GM19395 (cell line): Measurements from ENCODE around the gene ERBB4.

Experiments used
- ATAC-seq: cut with Tn5 transposase; IDR thresholded peaks from one replicate; pipeline ENCODE4 v1.9.1; 2021; ENCODE audit warnings: mild to moderate bottlenecking, moderate library complexity; ENCODE audit not compliant: unreplicated experiment

The ERBB4 gene

DNA sequence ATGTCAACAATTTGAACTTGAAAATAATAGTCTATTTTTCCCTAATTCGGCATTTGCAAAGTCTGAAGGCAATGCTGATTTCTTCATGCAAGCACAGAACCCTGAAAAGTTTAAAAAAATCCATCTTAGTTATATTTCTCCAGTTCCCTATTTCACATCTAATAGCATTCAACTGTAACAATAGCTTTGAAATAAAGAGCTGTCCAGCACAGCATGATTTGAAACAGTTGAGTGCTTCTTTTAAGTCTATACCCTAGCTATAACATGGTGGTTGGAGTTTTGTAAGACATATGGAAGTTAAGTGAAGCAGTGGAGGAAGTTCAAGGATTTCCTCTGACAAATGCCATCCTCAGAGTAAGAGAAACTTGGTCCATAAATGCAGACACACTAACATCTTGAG is 691.9 kb downstream of the ERBB4 start:
- ATAC-seq, result no peak

DNA sequence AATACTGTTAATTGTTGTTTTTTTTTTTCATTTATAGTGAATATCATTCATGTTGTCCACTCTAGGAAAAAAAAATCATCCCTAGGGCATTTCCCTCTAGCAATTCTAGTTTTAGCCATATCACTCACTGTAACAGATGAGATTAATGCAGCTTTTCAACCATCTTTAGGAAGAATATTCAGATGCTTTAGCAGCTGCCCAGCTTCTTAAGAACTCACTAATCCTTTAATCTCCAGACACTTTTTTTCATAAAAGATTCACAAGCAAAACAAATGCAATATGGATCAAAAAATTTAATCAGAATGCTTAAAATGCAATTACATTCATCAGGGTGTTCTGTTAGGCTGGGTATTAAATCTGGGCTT is 692.6 kb downstream of the ERBB4 start:
- ATAC-seq, result no peak

DNA sequence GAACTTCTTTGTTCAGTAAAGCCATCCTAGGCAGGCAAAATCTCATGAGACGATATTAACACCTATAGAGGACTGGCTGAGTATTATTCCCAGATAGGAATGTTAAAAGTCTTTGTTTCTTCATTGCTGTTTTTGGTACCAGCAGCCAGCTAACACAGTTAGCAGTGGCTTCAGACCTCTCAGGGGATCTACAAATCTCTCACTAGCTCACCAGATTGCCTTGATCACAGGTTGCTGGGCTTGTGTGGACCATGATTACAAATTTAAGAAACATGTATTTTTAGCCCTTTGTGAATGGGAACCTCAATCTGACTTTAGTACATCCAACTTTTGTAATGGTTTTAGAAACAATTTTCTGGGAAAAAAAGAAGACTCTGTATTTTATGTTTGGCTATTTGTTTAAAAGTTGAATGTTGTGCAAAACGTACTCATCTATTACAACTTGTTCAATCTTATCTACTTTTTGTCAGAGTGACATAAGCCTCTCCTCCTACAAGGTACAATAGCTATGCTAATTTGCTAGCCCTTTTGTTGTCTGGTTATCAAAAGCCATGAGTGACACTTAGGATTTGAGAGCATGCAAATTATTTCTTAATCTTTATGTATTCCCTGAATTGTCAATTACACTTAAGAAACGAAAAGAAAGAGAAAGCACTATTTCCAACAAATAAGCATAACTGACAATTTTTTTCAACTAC is 693.1 kb downstream of the ERBB4 start:
- ATAC-seq, result no peak

DNA sequence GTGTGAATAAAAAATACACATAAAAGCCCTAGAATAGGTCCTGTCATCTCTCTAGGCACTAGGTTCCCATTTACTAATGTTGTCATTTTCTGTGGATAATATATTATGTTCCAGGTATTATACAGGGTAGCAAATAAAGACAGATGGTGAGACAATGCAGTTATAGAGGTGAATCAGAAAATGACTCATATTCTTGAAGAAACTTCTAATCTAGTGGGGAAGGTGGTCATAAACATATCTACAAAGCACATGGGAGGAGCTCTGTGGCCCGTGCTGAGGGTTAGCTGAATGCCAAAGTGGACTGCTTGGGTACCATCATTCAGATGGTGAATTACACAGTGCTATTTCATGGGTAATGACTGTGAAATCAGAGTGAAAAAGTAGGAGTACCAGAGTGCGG is 700.9 kb downstream of the ERBB4 start:
- ATAC-seq, result no peak

DNA sequence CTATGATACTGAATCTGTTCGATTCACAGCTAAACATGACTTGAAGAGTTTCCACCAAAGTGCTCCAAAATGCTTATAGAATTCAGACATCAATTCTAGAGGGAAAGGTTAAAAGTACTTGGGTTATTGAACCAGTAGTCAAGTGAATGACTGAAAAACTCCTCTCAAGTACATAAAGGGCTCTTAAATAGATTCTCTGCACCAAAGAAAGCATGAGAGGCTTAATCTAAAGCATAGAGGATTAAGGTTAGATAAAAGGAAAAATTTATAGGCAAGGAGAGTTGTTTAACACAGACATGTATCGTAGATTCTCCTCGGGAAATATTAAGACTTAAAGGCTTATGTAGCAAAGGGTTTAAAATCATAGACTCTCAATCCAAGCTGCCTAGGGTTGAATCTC is 701.4 kb downstream of the ERBB4 start:
- ATAC-seq, result no peak

DNA sequence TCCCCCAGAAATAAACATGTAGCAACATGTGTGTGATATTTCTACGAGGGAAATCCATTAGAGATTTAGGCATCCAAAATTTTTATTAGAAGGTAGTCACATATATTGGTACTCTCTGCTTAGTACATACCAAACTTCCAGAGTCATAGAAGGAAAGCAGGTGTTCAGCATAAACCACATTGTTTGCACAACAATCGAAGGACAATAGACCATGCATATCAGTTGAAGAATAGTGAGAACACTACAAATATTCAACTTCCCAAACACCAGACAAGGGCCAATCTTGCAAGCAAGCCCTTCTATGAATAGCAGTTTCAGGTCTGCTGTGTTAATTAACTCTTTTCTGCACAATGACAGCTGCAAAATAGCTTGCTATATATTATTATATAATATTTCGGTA is 702.2 kb downstream of the ERBB4 start:
- no peak for ATAC-seq

DNA sequence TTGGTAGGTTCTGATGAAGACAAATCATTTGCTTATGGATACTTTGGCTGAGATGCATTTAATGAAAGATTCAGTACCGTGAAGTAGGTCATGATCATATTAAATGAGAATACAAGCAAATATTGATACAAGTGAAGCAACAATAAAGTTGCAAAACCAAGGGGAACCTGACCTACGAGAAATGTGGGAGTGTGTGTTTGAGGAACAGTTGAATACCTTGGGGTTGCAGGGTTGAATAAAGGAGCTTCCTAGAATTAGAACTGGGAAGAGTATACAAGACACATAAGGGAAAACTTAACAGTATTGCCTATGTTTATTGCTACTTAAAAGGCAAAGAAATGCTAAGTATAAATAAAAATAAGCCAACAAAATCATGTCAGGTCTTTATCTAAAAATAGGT is 702.9 kb downstream of the ERBB4 start:
- ATAC-seq, result no peak

DNA sequence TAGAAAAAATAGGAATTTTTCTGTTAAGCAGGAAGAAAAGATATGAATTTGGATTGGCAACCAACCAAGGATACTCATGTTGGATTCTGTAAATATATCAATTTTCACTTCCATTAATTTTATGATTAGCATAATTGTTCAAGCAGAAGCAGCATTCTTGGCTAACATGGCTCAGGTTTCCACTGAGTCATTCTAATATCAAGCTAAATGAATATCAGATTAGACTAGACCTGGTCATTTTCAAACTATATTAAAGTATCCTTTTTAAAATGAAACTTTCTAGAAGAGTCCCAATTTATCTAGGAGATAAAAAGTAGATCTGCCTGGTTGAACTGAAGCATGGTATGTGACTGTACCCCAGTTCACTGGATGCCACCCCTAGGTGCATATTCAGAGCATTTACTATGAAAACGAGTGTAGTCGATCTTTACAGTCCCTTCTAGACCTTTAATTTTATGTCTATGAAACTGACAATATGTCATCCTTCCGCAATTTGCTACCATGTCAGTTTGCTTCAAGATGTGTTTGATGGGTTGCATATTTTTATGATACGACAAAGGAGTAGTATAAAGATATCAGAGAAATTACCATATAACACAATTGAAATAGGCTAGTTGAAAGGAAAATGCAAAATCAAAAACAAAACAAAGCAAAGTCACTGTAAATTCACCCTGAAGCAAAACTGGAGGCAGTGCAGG is 704.9 kb downstream of the ERBB4 start:
- ATAC-seq, result no peak

DNA sequence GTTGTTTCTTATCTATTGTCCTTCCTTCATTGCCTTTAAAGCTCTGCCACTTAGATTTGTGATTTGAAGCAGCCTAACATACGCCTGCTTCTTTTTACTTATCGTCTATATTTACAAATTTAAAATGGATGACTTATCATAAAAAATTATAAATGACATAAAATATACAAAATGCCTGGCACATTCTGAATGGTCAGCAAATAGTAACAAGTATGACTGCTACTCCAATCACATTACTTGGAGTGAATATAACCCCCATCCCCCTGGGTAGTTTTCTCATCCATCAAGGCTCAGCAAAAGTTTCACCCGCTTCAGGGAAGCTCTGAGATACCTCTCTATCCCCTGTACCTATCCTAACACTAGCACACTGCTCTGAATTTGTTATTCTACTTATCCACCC is 708.9 kb downstream of the ERBB4 start:
- no peak for ATAC-seq

DNA sequence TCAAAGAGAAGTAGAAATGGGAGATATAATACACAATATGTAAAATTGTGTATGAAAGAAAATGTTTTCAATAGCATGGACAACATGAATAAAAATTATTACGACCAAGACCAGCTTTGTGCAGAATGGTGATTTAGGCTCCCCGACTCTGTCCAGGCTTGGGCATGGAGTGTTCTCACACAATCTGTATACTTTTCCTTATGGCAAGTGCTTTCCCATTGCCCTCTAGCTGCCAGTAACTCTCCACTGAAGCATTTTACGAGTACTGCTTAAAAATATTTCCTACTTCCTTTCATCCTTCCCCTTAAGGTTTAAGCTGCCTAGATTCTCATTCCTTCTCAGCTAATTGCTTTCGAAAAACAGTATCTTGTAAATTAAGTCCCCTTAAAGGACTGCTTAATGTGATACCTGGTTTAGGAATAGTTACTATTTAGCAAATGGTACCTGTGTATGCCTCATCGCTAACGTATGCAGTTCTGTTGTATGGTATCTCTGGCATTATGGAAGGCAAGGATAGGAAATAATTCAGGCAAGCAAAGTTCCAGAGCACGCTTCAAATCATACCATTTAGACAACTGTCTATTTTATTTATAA is 714.6 kb downstream of the ERBB4 start:
- ATAC-seq, result no peak

DNA sequence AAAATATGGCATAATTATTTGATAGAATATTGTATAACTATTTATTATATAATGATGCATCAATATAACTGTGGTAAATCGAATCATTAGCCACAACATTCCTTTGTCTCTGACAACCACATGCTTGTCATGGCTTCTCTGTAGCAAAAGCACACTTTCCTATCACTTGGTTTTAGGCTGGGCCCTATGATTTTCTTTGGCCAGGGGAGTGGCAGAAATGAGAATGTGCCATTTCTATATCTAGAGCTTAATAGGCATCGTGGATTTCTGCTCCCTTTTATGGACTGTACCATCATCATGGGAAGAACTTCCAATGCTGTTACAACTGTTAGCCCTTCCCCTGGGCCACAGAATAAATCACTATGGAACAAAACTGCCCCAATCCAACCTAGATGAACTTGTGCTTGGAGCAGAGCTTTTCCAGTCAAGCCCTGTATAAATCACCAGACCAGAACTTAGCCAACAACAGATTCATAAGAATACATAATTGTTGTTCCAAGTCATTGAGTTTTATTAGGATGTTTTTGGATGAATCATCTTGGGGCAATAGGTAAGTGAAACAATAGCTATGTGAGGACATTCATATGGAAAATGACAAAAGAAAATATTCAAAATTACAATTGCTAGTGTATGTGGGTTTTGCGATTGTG is 715.8 kb downstream of the ERBB4 start:
- ATAC-seq, result no peak

DNA sequence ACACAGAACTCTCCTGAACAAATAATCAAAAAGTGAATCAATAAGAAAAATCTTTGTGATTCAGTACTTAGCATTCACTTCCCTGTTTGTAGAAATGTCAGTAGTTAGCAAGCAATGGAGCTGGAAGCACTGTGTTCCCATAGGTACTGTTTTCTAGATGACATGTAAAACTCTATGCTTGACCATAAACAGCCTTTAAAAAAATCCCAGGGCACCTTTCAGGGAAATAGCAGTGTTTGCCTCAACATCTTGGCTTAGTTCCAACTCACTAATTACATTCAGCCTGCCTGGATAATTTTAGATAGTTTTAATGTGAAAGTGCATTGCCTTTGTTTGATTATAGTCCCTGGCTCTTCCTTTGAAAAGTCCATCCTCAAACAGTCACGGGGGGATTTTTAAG is 721.8 kb downstream of the ERBB4 start:
- no peak for ATAC-seq

DNA sequence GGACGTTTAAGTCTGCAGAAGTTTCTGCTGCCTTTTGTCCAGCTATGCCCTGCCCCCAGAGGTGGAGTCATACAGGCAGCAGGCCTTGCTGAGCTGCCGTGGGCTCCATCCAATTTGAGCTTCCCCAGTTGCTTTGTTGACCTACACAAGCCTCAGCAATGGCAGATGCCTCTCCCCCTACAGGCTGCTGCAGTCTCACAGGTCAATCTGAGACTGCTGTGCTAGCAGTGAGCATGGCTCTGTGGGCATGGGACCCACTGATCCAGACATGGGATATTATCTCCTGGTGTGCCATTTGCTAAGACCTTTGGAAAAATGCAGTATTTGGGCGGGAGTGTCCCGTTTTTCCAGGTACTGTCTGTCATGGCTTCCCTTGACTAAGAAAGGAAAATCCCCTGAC is 726.0 kb downstream of the ERBB4 start:
- no peak for ATAC-seq

DNA sequence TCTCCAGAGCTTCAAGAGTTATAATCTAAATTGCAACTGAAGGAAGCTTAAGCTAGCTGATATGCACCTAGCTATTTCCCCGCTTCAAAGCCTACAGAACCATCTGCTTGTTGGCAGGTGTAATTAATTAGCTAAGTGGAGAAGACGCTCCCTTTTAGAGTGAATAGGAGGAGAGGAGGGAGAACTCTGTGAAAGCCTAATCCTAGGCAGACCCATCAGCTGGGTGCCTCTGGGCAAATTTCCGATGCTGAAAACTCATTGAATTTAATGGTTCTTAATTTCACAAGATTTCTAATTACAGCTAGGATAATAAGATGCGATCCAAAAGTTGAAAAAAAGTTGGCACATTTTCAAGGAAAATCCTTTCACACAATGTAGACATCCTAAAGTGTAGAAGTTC is 735.9 kb downstream of the ERBB4 start:
- no peak for ATAC-seq

DNA sequence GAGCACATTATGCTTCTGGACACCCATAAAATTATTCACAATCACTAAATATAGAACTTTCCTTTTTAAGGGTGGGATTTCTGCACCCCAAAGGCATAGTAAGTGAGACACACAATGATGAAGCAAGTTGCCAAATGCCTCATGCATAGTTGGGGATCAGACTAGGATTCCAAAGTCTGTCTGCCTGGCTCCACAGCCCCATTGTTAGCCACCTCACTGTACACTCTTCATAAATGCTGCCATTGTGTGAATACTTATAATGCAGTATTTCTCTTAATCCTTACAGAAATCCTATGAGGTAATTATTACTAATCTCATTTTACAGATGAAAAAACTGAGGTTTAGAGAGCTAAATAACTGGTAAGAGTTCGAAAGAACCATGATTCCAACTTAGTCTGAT is 738.6 kb downstream of the ERBB4 start:
- no peak for ATAC-seq

DNA sequence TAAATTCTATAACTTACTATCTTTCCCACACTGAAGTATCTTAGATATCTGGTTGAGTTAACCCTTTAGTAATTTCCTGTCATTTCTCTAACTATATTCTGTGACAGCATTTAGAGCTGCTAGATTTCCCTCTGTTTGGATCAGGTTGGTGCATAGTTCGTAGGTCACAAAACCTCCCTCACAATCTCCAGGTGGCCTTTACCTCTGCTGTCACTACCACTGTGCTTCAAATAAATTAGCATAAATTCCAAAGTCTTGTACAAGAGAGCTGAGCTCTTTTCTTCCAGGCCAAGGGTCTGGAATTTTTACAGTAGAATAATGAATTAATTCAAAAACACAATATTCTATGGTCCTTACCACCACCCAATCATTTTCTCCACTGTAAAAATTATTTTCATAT is 739.7 kb downstream of the ERBB4 start:
- ATAC-seq, result no peak

DNA sequence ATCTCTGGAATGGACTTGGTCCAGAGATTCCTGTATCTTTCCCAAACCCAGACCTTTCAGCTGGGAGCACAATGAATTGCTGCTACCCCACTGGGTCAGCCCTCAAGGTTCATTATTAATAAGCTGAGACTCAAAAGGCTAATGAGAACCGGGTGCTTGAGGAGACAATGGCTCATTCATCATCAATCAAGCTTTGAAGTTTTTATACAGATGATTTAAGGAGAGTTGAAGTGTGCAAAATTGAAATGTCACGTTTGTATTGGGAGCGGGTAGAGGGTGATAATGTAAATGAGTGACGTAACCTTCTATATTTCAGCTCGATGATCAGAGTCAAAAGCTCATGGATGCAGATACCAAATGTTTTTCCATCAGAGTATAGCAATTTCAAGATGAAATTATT is 744.9 kb downstream of the ERBB4 start:
- ATAC-seq, result no peak

DNA sequence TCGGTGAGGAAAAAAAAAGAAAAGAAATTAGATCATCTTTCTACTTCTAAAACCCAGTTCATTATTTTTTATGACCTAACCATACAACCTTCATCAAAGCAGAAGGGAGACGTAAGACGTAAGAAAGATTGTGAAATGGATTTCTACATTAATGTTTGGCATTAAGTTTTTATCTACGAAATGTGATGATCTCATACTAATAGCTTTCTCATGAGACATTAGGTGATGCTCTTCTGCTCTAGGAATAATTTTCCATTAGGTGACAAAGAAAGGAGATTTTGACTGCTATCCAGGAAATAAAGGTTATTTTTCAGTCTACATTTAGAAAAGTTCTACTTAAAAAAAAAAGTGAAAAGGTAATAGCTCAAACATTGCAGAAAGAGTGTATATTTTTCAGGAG is 748.6 kb downstream of the ERBB4 start:
- ATAC-seq, result no peak

DNA sequence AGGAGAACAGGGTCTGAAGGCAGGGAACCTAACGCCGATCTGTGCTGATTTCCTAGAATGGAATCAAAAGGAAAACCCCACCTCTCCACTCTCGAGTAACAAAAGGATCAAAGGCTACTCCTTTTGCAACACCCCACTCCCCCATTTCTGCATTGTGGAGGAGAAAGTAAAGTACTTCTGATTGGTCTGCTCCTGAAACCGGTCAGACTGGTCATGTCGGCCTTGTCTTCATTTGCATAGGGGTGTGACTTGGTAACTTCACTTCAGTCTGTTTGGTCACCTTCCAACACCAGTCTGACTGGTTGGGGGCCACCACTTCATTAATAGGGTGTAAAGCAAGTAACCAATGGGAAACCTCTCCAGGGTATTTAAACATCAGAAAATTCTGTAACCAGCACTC is 771.9 kb downstream of the ERBB4 start:
- no peak for ATAC-seq

DNA sequence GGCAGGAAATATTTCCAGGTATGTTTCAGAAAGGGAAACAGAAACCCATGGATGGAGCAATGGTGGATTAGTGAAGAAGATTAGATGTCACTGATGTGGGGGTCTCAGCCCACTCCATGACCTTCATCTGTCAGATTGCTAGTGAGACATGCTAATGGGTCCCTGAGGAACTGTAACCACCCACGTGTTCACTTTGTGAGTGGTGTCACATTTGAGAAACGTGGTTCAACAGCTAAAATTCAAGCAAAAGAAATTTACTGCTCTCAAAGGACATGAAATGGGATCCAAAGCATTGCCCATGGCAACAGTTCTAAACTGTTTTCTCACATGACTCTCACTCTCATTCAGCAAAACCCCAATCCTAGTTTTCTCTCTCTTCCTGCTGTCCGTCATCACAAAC is 776.1 kb downstream of the ERBB4 start:
- no peak for ATAC-seq

DNA sequence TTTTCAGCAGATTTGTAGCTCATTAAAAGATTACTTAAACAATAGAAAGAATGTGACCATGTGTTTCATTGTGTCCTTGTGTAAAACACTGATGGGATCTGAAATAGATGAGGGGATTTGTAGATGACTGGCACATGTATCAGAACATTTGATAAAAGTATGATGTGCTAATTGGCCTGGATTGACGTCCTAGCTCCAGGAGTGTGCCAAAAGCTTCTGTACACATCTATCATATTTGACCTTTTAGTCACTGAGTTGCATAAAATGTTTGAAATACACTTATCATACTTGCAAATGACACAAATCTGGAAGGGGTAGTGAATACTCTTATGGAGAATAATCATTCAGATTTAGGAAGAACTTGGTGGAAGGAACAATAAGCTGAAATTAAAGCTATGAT is 778.5 kb downstream of the ERBB4 start:
- ATAC-seq, result no peak

DNA sequence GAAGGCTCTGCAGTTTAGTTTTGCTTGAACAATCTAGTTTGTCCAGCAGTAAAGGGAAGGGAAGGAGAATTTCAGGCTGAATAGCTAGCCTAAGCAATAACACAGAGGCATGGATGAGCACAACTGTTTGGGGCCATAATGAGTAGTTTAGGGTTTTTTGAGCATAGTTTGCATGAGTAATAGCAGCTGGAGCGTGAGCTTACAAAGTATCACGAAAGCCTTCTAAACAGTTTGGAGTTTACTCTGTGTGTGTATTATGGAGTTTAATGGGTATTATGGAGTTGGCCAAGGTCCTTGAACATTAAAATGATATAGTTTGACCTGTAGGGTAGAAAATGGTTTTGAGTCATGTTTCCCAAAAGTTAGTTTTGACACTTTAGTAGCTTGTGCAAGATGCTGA is 782.3 kb downstream of the ERBB4 start:
- no peak for ATAC-seq
